Dermis blood vessel endothelial cell (primary cell): Measurements from ENCODE around the gene MEGF11. TPM values are rescaled to one million over a fixed set of nuclear protein-coding genes. Genes with fewer than 3 reads are reported as not detected.

Experiments used
- DNase-seq: peaks from one replicate; pipeline ENCODE4 v3.0.0; 2010
- total RNA-seq: library from RNA; depleted of rRNA; stranded (reverse); fragments of >200 nt; gene quantifications from 2 replicates; pipeline ENCODE4 v1.2.3, GENCODE V29; 2014

MEGF11 gene
- total RNA-seq, 1 donor from 2014 or later, result not detected

GRCh38 chr15:66238318-66238717 is 15.2 kb downstream of the MEGF11 start:
- DNase-seq, result no peak

GRCh38 chr15:66237513-66238235 is 15.9 kb downstream of the MEGF11 start:
- DNase-seq, result no peak

- DNase-seq, result no peak
Measured at GRCh38 chr15:66236806-66237375, 16.7 kb downstream of the MEGF11 start.

- DNase-seq, result no peak
Measured at GRCh38 chr15:66235866-66236265, 17.7 kb downstream of the MEGF11 start.

- no peak for DNase-seq
Measured at GRCh38 chr15:66234798-66235197, 18.8 kb downstream of the MEGF11 start.

- DNase-seq, result no peak
Measured at GRCh38 chr15:66233487-66234415, 19.8 kb downstream of the MEGF11 start.

- DNase-seq, result no peak
Measured at GRCh38 chr15:66232267-66232625, 21.3 kb downstream of the MEGF11 start.

GRCh38 chr15:66231394-66232266 is 21.9 kb downstream of the MEGF11 start:
- DNase-seq, result no peak

GRCh38 chr15:66229790-66230465 is 23.6 kb downstream of the MEGF11 start:
- DNase-seq, result no peak

- no peak for DNase-seq
Measured at GRCh38 chr15:66228807-66229735, 24.5 kb downstream of the MEGF11 start.

GRCh38 chr15:66226736-66227135 is 26.8 kb downstream of the MEGF11 start:
- no peak for DNase-seq

GRCh38 chr15:66225656-66226274 is 27.8 kb downstream of the MEGF11 start:
- no peak for DNase-seq

GRCh38 chr15:66224946-66225345 is 28.6 kb downstream of the MEGF11 start:
- no peak for DNase-seq

GRCh38 chr15:66222273-66223198 is 31.0 kb downstream of the MEGF11 start:
- no peak for DNase-seq

GRCh38 chr15:66221126-66221525 is 32.4 kb downstream of the MEGF11 start:
- DNase-seq, result no peak

- no peak for DNase-seq
Measured at GRCh38 chr15:66220601-66221000, 32.9 kb downstream of the MEGF11 start.

GRCh38 chr15:66219339-66219738 is 34.2 kb downstream of the MEGF11 start:
- no peak for DNase-seq

- DNase-seq, result no peak
Measured at GRCh38 chr15:66216806-66217205, 36.7 kb downstream of the MEGF11 start.

GRCh38 chr15:66215811-66216210 is 37.7 kb downstream of the MEGF11 start:
- no peak for DNase-seq
